ENCODE measurements around the gene KDM4B. TPM values are rescaled to one million over a fixed set of nuclear protein-coding genes. Genes with fewer than 3 reads are reported as not detected.

The KDM4B gene
- total and polyA plus RNA-seq, 2 of the 8 experiments (the other 6 are each of a cell fraction or from before 2014, with no cell fraction given): 12.0 to 31.9 TPM

- CTCF ChIA-PET (ENCODE audit: partially characterized antibody): interaction anchor here (0.9 to 1.7 kb wide), 2 partner anchors 32 to 36 kb away, joined by 3 to 5 read pairs; no protein-coding TSS in a partner anchor
- DNase-seq (ENCODE audit: low read depth in 1 of 2, low spot score in 2 of 2) (no peak), FAIRE-seq (no peak)
- H2BK5ac ChIP-seq (ENCODE audit: low read depth, low read length): no peak overlapping the region
- H4K20me1 ChIP-seq (replicated peaks in 1 of 2; ENCODE audit: control insufficient read depth in 1 of 2, insufficient read depth in 2 of 2, low read length in 2 of 2): peaks cover 0 to 7% of the 10 kb centered on the region in 2 experiments
- TF ChIP-seq JUN (IDR thresholded peaks at IDR 0.05; ENCODE audit: low read depth, low read length) (no peak), SIN3A (conservative IDR thresholded peaks at IDR 0.05 in 1 of 2, IDR thresholded peaks at IDR 0.05 in 1 of 2; ENCODE audit: low read depth in 1 of 2, low read length in 2 of 2) (no peak), SP1 (IDR thresholded peaks at IDR 0.05; ENCODE audit: low read depth, low read length) (no peak), GABPA (IDR thresholded peaks at IDR 0.05; ENCODE audit: borderline replicate concordance, insufficient read depth, low read length) (no peak), KDM1A (IDR thresholded peaks at IDR 0.05; ENCODE audit: borderline replicate concordance, low read length) (no peak), RXRA (IDR thresholded peaks at IDR 0.05; ENCODE audit: insufficient read depth, low read depth, low read length) (no peak), SP2 (IDR thresholded peaks at IDR 0.05; ENCODE audit: low read length) (no peak), SIRT6 (IDR thresholded peaks at IDR 0.05; ENCODE audit: low read length) (no peak), TAF7 (optimal IDR thresholded peaks at IDR 0.05; ENCODE audit: borderline replicate concordance, low read depth, low read length) (no peak), EP300 (IDR thresholded peaks at IDR 0.05; ENCODE audit: borderline replicate concordance in 1 of 2, low read depth in 2 of 2, low read length in 2 of 2) (no peak), ATF3 (IDR thresholded peaks at IDR 0.05; ENCODE audit: insufficient read depth, low read depth, low read length) (no peak), RAD21 (IDR thresholded peaks at IDR 0.05 in 1 of 2, conservative IDR thresholded peaks at IDR 0.05 in 1 of 2; ENCODE audit: low read depth in 2 of 2, low read length in 2 of 2) (no peak), SUZ12 (IDR thresholded peaks at IDR 0.05; ENCODE audit: low read length) (no peak)
- H3K4me1 ChIP-seq (replicated peaks in 1 of 4; ENCODE audit: control insufficient read depth in 3 of 4, insufficient read depth in 4 of 4, low read length in 3 of 4): no peaks in the 10 kb centered on the region; a peak in 1 of 7 replicates
- no peak overlapping the region for H2AFZ ChIP-seq (ENCODE audit: low read length)
- H2BK15ac ChIP-seq (ENCODE audit: low read length): no peak overlapping the region
- no peaks in the 10 kb centered on the region; the same call in 1 of the 2 replicates for H3K79me1 ChIP-seq (ENCODE audit: low read depth, low read length)
- H3K18ac ChIP-seq (ENCODE audit: extremely low read depth, low read length): no peak overlapping the region
- H3K79me2 ChIP-seq (ENCODE audit: control insufficient read depth in 1 of 2, insufficient read depth in 2 of 2, low read length in 2 of 2): no peaks in the 10 kb centered on the region
- H3K9me3 ChIP-seq (ENCODE audit: insufficient read depth in 2 of 2, low read depth in 1 of 2, low read length in 1 of 2): no peaks in the 10 kb centered on the region
- H3K23me2 ChIP-seq (ENCODE audit: low read depth, low read length): no peaks in the 10 kb centered on the region
- no peak overlapping the region for H3K4me2 ChIP-seq (ENCODE audit: insufficient read depth in 1 of 2, low read depth in 2 of 2, low read length in 2 of 2)
- no peak overlapping the region for H2BK120ac ChIP-seq (replicated peaks; ENCODE audit: low read depth, low read length)
- no peak overlapping the region for H2BK12ac ChIP-seq (ENCODE audit: low read depth, low read length)
- no peak overlapping the region for H3K27ac ChIP-seq (ENCODE audit: low read depth, low read length)
- peaks cover 0 to 9% (median 4%) of the 10 kb centered on the region in 4 experiments; a peak in 5 of 8 replicates for H3K36me3 ChIP-seq (ENCODE audit: control insufficient read depth in 2 of 4, insufficient read depth in 4 of 4, low read length in 3 of 4)
- H3K4me3 ChIP-seq (ENCODE audit: extremely low read depth in 1 of 4, insufficient read depth in 2 of 4, low read depth in 3 of 4, low read length in 4 of 4): no peak overlapping the region
- H4K5ac ChIP-seq (ENCODE audit: insufficient read length, low read depth, low read length): no peak overlapping the region
- no peak overlapping the region for H4K91ac ChIP-seq (replicated peaks; ENCODE audit: insufficient read length, low read length)
- no peak overlapping the region for H3K14ac ChIP-seq (ENCODE audit: insufficient read length)
- POLR2A ChIA-PET (ENCODE audit: partially characterized antibody): no interaction called here
- H3K23ac ChIP-seq (ENCODE audit: insufficient read length): no peak overlapping the region
- peak overlapping the region; percentile 51; the same call in 1 of the 2 replicates for H4K8ac ChIP-seq (ENCODE audit: extremely low read depth, insufficient read depth, low read length)
- H3K56ac ChIP-seq (replicated peaks; ENCODE audit: insufficient read length, low read depth, low read length): no peak overlapping the region
- WGBS, 2 experiments (ENCODE audit: extremely low coverage in 1 of 2, insufficient coverage in 1 of 2, insufficient read length in 1 of 2, insufficient replicate concordance in 2 of 2, low coverage in 1 of 2, low lambda C conversion rate in 2 of 2, missing lambda C conversion rate in 1 of 2): 92% methylated on average over 19 of the region's 19 CpGs; no CpG with 5 or more reads in 1 of the 2 experiments
- H2AK5ac ChIP-seq (ENCODE audit: low read depth, low read length): no peak overlapping the region
- H3K9ac ChIP-seq (replicated peaks in 1 of 4; ENCODE audit: extremely low read depth in 1 of 4, low read depth in 3 of 4, low read length in 3 of 4): no peak overlapping the region
- H3K27me3 ChIP-seq (replicated peaks in 1 of 4; ENCODE audit: control insufficient read depth in 3 of 4, extremely low read depth in 1 of 4, insufficient read depth in 3 of 4, low read length in 3 of 4): no peaks in the 10 kb centered on the region
- H3K4ac ChIP-seq (replicated peaks; ENCODE audit: insufficient read length, low read depth, low read length): no peak overlapping the region
- H2BK20ac ChIP-seq (ENCODE audit: low read length): no peak overlapping the region
These were observed 111.9 kb downstream of the KDM4B start for GRCh38 chr19:5080809-5081208.
